ENCODE data around the gene SEC61B. TPM values are rescaled to one million over a fixed set of nuclear protein-coding genes. Genes with fewer than 3 reads are reported as not detected.
A peak's percentile ranks its signal among the peaks of the same experiment; 100 is the strongest.
"Not testable (repeated sequence)": the region's sequence is repeated elsewhere in the genome, so short reads cannot be mapped to it uniquely, and the experiment has no call there.

SEC61B gene
- total RNA-seq, 1 donor from 2014 or later: 83.7 TPM

DNA sequence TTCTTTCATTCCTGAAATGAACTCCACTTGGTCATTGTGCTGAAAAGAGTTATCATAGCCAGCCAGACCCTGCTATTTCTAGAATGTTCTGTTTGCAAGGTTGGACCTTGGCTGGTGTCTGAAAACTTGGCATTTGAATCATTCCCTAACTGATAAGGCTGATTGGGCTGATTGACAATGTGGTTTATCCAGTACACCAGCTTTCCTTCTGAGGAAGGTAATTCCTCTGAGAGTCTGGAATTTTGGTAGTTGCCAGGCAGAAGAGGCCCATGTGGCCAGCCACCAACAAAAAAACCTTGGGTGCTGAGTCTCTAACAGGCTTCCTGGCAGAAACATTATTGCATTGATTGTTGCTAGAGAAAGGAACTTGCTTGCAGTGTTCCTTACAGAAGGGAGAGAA lies 15.3 kb downstream of the SEC61B start:
- no peaks in the 10 kb centered on the region for H3K36me3 ChIP-seq
- H3K27me3 Mint-ChIP-seq (ENCODE audit: insufficient read depth, low read depth): no peaks in the 10 kb centered on the region
- H3K4me2 ChIP-seq: no peak overlapping the region
- no peak overlapping the region for H3K4me3 ChIP-seq
- no peak for DNase-seq (ENCODE audit: low spot score)
- H3K36me3 Mint-ChIP-seq: peaks cover 3% of the 10 kb centered on the region
- no peaks in the 10 kb centered on the region for H4K20me1 ChIP-seq (ENCODE audit: low read depth)
- H3K9me3 Mint-ChIP-seq: no peaks in the 10 kb centered on the region
- no peak overlapping the region for H3K27ac Mint-ChIP-seq
- peaks cover 7% of the 10 kb centered on the region for H3F3A ChIP-seq (ENCODE audit: low read depth)
- no peak overlapping the region for H3K27ac ChIP-seq
- no peaks in the 10 kb centered on the region for H3K27me3 ChIP-seq
- no peak overlapping the region for H2AFZ ChIP-seq (replicated peaks)
- H3K9ac ChIP-seq: no peak overlapping the region
- no peaks in the 10 kb centered on the region for H3K79me2 ChIP-seq (ENCODE audit: low read depth)
- no peak overlapping the region for H3K4me3 Mint-ChIP-seq
- peaks cover 12% of the 10 kb centered on the region for H3K4me1 ChIP-seq
- H3K9me3 ChIP-seq (ENCODE audit: low read depth): no peaks in the 10 kb centered on the region
- H3K4me1 Mint-ChIP-seq: no peaks in the 10 kb centered on the region
- TF ChIP-seq EZH2phosphoT487 (IDR thresholded peaks at IDR 0.05): no peak
- TF ChIP-seq, protein P1, sequence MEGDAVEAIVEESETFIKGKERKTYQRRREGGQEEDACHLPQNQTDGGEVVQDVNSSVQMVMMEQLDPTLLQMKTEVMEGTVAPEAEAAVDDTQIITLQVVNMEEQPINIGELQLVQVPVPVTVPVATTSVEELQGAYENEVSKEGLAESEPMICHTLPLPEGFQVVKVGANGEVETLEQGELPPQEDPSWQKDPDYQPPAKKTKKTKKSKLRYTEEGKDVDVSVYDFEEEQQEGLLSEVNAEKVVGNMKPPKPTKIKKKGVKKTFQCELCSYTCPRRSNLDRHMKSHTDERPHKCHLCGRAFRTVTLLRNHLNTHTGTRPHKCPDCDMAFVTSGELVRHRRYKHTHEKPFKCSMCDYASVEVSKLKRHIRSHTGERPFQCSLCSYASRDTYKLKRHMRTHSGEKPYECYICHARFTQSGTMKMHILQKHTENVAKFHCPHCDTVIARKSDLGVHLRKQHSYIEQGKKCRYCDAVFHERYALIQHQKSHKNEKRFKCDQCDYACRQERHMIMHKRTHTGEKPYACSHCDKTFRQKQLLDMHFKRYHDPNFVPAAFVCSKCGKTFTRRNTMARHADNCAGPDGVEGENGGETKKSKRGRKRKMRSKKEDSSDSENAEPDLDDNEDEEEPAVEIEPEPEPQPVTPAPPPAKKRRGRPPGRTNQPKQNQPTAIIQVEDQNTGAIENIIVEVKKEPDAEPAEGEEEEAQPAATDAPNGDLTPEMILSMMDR (IDR thresholded peaks at IDR 0.05): no peak
- no peak for TF ChIP-seq EZH2 (IDR thresholded peaks at IDR 0.05)

DNA sequence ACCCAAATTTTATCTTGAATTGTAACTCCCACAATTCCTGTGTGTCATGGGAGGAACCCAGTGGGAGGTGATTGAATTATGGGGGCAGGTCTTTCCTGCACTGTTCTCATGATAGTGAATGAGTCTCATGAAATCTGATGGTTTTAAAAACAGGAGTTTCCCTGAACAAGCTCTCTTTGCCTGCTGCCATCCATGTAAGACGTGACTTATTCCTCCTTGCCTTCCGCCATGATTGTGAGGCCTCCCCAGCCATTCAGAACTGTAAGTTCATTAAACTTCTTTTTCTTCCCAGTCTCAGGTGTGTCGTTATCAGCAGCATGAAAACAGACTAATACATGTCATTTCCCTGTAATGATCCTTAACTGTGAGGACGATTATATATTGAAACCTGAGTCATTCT lies 15.8 kb downstream of the SEC61B start:
- not testable (repeated sequence) for H3K9ac ChIP-seq; H3K4me3 ChIP-seq; H3K9me3 Mint-ChIP-seq; H3K4me1 Mint-ChIP-seq; H3K36me3 ChIP-seq; DNase-seq (ENCODE audit: low spot score); H3K9me3 ChIP-seq (ENCODE audit: low read depth); H3K4me3 Mint-ChIP-seq; H3K27ac ChIP-seq; H3K36me3 Mint-ChIP-seq; H3K27me3 ChIP-seq; H3K4me2 ChIP-seq; H3K27me3 Mint-ChIP-seq (ENCODE audit: insufficient read depth, low read depth); H2AFZ ChIP-seq (replicated peaks); H3K79me2 ChIP-seq (ENCODE audit: low read depth); H3F3A ChIP-seq (ENCODE audit: low read depth); H3K27ac Mint-ChIP-seq; H4K20me1 ChIP-seq (ENCODE audit: low read depth)
- H3K4me1 ChIP-seq: peaks cover 12% of the 10 kb centered on the region

DNA sequence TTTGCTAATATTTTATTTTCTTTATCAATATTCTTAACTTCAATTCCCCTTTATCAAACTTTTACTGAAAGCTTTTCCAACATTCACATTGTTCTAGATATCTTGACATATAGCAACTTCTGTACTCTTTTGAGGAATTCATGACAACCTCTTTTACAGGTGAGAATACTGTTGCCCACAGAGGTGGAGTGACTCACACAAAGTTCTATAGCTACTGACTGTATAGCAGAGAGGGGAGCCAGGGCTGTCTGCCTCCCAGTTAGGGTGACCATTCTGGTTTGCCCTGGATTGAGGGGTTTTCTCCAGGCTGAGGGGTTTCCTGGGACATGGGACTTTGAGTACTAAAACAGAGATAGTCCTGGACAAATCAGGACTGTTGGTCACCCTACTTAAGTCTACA lies 16.2 kb downstream of the SEC61B start:
- Histone ChIP-seq H3K79me2 (ENCODE audit: low read depth) (no peaks in the 10 kb centered on the region), H3K9ac (no peak overlapping the region), H3K4me2 (no peak overlapping the region), H3K27me3 (no peaks in the 10 kb centered on the region), H3K9me3 (ENCODE audit: low read depth) (no peaks in the 10 kb centered on the region), H4K20me1 (ENCODE audit: low read depth) (no peaks in the 10 kb centered on the region), H2AFZ (replicated peaks) (no peak overlapping the region), H3F3A (ENCODE audit: low read depth) (peaks cover 7% of the 10 kb centered on the region), H3K4me3 (no peak overlapping the region), H3K4me1 (peaks cover 12% of the 10 kb centered on the region), H3K27ac (no peak overlapping the region), H3K36me3 (no peaks in the 10 kb centered on the region)
- Mint-ChIP-seq H3K4me3 (no peak overlapping the region), H3K4me1 (no peaks in the 10 kb centered on the region), H3K36me3 (no peaks in the 10 kb centered on the region), H3K27me3 (ENCODE audit: insufficient read depth, low read depth) (no peaks in the 10 kb centered on the region), H3K9me3 (no peaks in the 10 kb centered on the region), H3K27ac (no peak overlapping the region)
- TF ChIP-seq EZH2 (IDR thresholded peaks at IDR 0.05) (no peak), EZH2phosphoT487 (IDR thresholded peaks at IDR 0.05) (no peak)
- TF ChIP-seq, protein P1 (IDR thresholded peaks at IDR 0.05): no peak
- no peak for DNase-seq (ENCODE audit: low spot score)

DNA sequence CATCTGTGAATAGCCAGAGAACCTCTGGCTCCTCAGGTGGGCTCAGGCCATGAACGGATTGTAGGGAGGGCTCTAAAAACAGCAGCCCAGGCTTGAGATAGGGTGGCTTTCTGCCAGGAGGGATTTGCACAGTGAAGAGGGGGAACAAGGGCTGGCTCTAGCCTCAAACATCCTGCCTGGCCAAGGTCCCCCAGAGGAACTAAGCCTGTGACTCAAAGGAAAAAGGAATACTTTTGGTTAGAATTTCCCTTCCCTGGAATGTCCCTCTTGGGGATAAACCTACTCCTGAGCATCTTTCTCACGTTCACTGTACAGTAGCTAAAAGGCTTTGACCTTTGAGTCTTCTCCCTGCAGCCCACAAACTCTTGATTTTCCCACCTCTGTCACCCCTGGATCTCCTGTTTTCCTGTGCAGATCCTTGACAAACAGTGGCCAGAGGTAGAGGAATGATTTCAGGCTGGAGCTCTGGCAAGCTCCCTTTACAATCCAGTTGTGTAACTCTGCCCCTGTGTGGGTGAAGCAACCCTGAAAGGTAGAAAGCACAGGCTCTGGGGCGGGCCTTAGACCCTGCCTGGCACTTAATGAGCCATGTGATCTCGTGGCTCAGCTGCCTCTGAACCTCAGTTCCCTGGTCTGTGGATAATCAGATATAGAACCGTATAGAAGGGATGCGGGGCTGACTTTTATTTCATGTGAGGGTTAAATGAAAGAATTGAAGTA lies 17.4 kb downstream of the SEC61B start:
- H3K4me3 Mint-ChIP-seq: no peak overlapping the region

More for the DNA sequence above, 17.4 kb downstream of the SEC61B start:
- Mint-ChIP-seq H3K4me1 (no peaks in the 10 kb centered on the region), H3K27me3 (ENCODE audit: insufficient read depth, low read depth) (no peaks in the 10 kb centered on the region), H3K9me3 (no peaks in the 10 kb centered on the region), H3K36me3 (no peaks in the 10 kb centered on the region), H3K27ac (peak overlapping the region; percentile 47)
- Histone ChIP-seq H3K36me3 (no peaks in the 10 kb centered on the region), H3K4me1 (peaks cover 12% of the 10 kb centered on the region), H3K9me3 (ENCODE audit: low read depth) (no peaks in the 10 kb centered on the region), H4K20me1 (ENCODE audit: low read depth) (no peaks in the 10 kb centered on the region), H3K79me2 (ENCODE audit: low read depth) (no peaks in the 10 kb centered on the region), H3K4me3 (no peak overlapping the region), H3F3A (ENCODE audit: low read depth) (peaks cover 7% of the 10 kb centered on the region), H3K4me2 (no peak overlapping the region), H2AFZ (replicated peaks) (no peak overlapping the region), H3K9ac (no peak overlapping the region), H3K27me3 (no peaks in the 10 kb centered on the region), H3K27ac (no peak overlapping the region)
- no peak for TF ChIP-seq EZH2phosphoT487 (IDR thresholded peaks at IDR 0.05)
- TF ChIP-seq, protein P1 (IDR thresholded peaks at IDR 0.05): no peak
- TF ChIP-seq EZH2 (IDR thresholded peaks at IDR 0.05): no peak
- no peak for DNase-seq (ENCODE audit: low spot score)

Data from neural progenitor cell (in vitro differentiated cells).